GM12891 (cell line): ENCODE results near the gene SORCS1.

ENCODE experiments used
- PAX5 ChIP-seq: IDR thresholded peaks from 2 replicates; pipeline ENCODE4 v1.6.1; 2011; ENCODE audit warnings: low read length, moderate library complexity, mild to moderate bottlenecking; ENCODE audit not compliant: insufficient read depth, severe bottlenecking
- POLR2A ChIP-seq: IDR thresholded peaks from 2 replicates; pipeline ENCODE4 v1.6.1; 2011; ENCODE audit warnings: low read depth, low read length, control low read depth
- POLR2AphosphoS5 ChIP-seq: IDR thresholded peaks from 2 replicates; pipeline ENCODE4 v1.6.1; 2011; ENCODE audit warnings: low read depth, low read length, control low read depth
- POU2F2 ChIP-seq: IDR thresholded peaks from 2 replicates; pipeline ENCODE4 v1.6.1; 2011; ENCODE audit warnings: low read depth, mild to moderate bottlenecking, control low read depth, low read length, moderate library complexity
- SPI1 ChIP-seq: IDR thresholded peaks from 2 replicates; pipeline ENCODE4 v1.6.1; 2011; ENCODE audit warnings: low read depth, low read length, control low read depth
- TAF1 ChIP-seq: IDR thresholded peaks from 2 replicates; pipeline ENCODE4 v1.6.1; 2011; ENCODE audit warnings: low read depth, low read length, control low read depth

DNA sequence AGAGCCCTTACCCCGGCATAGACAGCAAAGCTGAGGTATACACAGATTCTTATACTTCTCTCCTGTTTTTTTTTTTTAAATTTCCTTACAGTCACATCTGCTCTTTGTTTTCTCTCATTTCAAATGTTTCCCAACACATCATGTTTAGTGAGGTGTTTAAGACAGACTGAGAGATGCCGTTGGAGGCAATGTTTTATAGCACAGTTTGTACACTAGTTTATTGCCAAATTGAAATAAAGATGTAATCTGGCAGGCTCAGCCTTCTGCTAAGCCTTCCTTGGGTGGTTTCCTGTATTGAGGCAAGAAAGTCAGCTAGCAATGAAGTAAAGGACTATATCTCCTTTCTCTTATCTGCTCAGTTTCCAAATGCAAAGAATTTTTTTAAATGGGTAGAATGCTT, 393.4 kb downstream of the SORCS1 start:
- TF ChIP-seq POLR2A (no peak), POLR2AphosphoS5 (no peak), TAF1 (no peak), POU2F2 (no peak), PAX5 (no peak), SPI1 (no peak)
